IPS-15b (cell line): Measurements from ENCODE around the gene CATSPERZ.

Source experiments
- H3K27me3 ChIP-seq: one replicate; pipeline ENCODE4 v1.6.1; 2013; ENCODE audit warnings: low read length; ENCODE audit not compliant: control insufficient read depth, insufficient read depth
- H3K36me3 ChIP-seq: one replicate; pipeline ENCODE4 v1.6.1; 2013; ENCODE audit warnings: low read length; ENCODE audit not compliant: control insufficient read depth, insufficient read depth
- H3K4me1 ChIP-seq: one replicate; pipeline ENCODE4 v1.6.1; 2013; ENCODE audit warnings: mild to moderate bottlenecking, low read length; ENCODE audit not compliant: control insufficient read depth, insufficient read depth
- H3K4me3 ChIP-seq: one replicate; pipeline ENCODE4 v1.5.1; 2013; ENCODE audit warnings: low read depth, low read length
- H3K9ac ChIP-seq: one replicate; pipeline ENCODE4 v1.6.1; 2013; ENCODE audit warnings: low read depth, mild to moderate bottlenecking, low read length
- H3K9me3 ChIP-seq: one replicate; pipeline ENCODE4 v1.6.1; 2013; ENCODE audit warnings: mild to moderate bottlenecking, low read length; ENCODE audit not compliant: control insufficient read depth, insufficient read depth

The CATSPERZ gene

DNA sequence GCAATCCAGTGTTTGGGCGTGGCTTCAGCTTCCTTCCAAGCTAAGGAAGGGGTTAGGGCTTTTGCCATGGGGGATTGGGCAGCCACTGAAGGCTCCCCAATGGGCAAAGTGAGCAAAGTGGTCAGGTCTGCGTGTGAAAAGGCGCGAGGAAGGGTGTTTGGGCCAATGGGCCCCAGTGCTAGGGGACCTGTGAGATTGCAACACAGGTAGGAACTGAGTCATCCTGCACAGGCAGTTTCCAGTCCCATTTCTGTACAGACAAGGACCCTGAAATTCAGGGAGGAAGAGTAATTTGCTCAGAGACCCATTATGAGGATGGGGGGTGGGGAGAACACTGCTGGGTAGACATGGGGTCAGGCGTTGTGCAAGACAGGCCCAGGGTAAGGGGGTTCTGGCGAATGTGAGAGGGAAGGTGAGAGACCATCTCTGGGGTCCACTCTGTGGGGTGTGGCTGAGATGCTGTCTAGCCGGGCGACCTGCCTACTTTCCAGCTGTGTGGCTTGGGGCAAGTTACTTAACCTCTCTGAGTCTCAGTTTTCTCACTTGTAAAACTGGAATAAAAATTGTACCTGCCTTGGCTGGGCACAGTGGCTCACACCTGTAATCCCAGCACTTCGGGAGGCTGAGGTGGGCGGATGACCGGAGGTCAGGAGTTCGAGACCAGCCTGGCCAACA, 47.2 kb downstream of the CATSPERZ start:
- no peak overlapping the region for H3K4me3 ChIP-seq

DNA sequence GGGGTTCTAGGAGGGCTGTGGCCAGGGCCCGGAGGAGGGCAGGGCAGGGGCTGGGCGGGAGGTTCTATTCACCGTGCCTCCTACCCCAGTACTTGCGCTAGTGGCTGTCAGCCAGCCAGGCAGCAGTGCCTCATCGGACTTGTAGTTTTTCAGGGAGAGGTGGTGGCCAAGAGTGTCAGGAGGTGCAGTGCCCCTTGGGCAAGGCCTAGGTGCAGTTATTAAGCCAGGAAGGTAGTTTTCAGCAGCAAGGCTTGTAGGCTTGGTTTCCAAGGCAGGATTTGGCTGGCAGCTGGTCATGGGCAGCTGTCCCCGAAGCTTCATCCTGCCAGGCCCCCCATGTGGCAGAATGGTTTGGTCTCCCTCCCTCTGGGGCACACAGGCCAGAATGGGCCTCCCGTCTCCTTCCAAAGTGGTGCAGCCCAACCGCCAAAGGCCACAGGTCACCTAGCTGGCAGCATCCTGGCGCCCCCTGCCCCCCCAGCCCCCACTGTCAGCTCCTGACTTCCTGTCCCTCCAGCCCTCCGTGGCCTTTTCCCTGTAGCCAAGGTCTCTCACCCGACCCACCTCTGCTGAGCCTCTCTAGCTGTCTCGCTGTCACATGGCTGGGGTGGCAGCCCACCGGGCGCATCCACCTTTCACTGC, 48.3 kb downstream of the CATSPERZ start:
- Histone ChIP-seq H3K9ac (no peak overlapping the region), H3K27me3 (no peaks in the 10 kb centered on the region), H3K9me3 (no peaks in the 10 kb centered on the region), H3K36me3 (peaks cover 8% of the 10 kb centered on the region), H3K4me3 (no peak overlapping the region), H3K4me1 (peaks cover 1% of the 10 kb centered on the region)

More for the DNA sequence above, 47.2 kb downstream of the CATSPERZ start:
- Histone ChIP-seq H3K9ac (no peak overlapping the region), H3K9me3 (no peaks in the 10 kb centered on the region), H3K27me3 (no peaks in the 10 kb centered on the region), H3K4me1 (peaks cover 2% of the 10 kb centered on the region), H3K36me3 (peaks cover 7% of the 10 kb centered on the region)

DNA sequence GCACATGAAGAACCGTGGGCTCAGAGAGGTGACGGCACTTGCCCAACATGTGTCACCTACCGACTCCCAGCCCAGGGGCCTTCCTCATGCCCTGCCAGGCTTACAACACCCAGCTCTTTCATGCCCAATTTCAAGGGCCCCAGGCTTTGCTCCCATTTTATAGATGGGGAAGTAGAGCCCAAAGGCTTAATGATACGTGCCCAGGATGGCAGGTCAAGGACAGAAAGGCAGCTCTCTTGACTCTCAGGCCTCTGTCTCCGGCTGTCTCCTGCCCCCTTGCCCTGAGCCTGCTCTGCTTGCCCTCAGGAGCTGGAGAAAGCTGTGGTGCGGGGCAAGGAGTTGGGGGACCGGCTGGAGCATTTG, 48.8 kb downstream of the CATSPERZ start:
- H3K27me3 ChIP-seq: no peaks in the 10 kb centered on the region
- peaks cover 10% of the 10 kb centered on the region for H3K36me3 ChIP-seq
- no peaks in the 10 kb centered on the region for H3K9me3 ChIP-seq
- H3K9ac ChIP-seq: no peak overlapping the region
- no peak overlapping the region for H3K4me3 ChIP-seq
- H3K4me1 ChIP-seq: no peaks in the 10 kb centered on the region

DNA sequence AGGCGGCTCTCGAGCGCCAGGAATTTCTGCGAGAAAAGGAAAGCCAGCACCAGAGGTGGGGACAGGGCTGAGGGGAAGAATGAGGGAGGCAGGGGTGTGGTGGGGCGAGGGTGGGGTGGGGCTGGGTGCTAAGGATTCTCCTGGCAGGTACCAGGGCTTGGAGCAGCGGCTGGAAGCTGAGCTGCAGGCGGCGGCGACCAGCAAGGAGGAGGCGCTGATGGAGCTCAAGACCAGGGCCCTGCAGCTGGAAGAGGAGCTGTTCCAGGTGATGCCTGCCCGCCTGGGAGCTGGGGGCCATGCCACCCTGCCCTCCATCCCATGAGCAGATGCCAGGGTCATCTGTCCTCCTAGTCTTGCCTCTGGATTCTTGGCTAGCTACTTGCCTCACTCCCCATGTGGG, 49.2 kb downstream of the CATSPERZ start:
- H3K4me1 ChIP-seq: no peaks in the 10 kb centered on the region
- no peaks in the 10 kb centered on the region for H3K9me3 ChIP-seq
- no peak overlapping the region for H3K4me3 ChIP-seq
- H3K36me3 ChIP-seq: peaks cover 10% of the 10 kb centered on the region
- H3K27me3 ChIP-seq: no peaks in the 10 kb centered on the region
- H3K9ac ChIP-seq: no peak overlapping the region

DNA sequence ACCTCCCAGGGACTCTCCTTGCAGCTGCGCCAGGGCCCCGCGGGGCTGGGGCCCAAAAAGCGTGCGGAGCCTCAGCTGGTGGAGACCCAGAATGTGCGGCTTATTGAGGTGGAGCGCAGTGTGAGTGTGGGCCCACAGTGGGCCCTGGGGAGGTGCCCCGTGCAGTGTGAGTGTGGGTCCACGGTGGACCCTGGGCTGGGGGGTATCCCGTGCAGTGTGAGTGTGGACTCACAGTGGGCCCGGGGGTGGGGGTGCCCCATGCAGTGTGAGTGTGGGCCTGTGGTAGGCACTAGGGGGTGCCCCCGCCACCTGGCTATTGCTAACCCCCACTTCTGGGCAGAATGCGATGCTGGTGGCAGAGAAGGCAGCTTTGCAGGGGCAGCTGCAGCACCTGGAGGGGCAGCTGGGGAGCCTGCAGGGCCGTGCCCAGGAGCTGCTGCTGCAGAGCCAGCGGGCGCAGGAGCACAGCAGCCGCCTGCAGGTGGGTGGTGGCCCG, 51.0 kb downstream of the CATSPERZ start:
- no peaks in the 10 kb centered on the region for H3K27me3 ChIP-seq
- no peak overlapping the region for H3K9ac ChIP-seq

DNA sequence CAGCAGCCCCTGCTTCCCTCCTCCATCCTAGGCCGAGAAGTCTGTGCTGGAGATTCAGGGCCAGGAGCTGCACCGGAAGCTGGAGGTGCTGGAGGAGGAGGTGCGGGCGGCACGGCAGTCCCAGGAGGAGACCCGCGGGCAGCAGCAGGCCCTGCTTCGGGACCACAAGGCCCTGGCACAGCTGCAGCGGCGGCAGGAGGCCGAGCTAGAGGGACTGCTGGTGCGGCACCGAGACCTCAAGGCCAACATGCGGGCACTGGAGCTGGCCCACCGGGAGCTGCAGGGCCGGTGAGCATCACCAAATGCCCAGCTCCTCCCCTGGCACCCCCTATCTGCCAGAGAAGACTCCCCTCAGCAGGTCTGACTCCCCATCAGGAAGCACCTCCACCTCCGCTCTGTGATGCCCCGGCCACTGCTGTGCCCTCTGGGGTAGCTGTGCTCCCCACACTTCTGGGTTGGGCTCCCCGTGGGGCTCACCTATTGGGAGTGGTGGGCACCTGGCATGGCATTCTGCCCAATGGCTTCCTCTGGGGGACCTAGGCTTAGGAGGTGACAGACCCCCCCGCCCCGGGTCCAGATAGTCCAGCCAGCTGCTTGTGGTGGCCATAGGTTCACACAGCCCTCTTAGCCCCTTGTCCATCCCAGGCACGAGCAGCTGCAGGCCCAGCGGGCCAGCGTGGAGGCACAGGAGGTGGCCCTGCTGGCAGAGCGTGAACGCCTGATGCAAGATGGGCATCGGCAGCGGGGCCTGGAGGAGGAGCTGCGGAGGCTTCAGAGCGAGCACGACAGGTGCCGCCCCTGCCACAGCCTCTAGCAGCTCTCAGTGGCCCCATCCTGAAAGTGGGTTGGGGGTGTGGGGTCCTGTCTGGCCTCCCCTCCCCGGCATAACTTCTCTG, 52.2 kb downstream of the CATSPERZ start:
- H3K4me3 ChIP-seq: no peak overlapping the region
- H3K4me1 ChIP-seq: peaks cover 6% of the 10 kb centered on the region
- no peaks in the 10 kb centered on the region for H3K9me3 ChIP-seq
- H3K36me3 ChIP-seq: peaks cover 3% of the 10 kb centered on the region
- H3K27me3 ChIP-seq: no peaks in the 10 kb centered on the region
- H3K9ac ChIP-seq: no peak overlapping the region

More for the DNA sequence above, 51.0 kb downstream of the CATSPERZ start:
- Histone ChIP-seq H3K36me3 (peaks cover 6% of the 10 kb centered on the region), H3K9me3 (no peaks in the 10 kb centered on the region), H3K4me3 (no peak overlapping the region), H3K4me1 (peaks cover 3% of the 10 kb centered on the region)

DNA sequence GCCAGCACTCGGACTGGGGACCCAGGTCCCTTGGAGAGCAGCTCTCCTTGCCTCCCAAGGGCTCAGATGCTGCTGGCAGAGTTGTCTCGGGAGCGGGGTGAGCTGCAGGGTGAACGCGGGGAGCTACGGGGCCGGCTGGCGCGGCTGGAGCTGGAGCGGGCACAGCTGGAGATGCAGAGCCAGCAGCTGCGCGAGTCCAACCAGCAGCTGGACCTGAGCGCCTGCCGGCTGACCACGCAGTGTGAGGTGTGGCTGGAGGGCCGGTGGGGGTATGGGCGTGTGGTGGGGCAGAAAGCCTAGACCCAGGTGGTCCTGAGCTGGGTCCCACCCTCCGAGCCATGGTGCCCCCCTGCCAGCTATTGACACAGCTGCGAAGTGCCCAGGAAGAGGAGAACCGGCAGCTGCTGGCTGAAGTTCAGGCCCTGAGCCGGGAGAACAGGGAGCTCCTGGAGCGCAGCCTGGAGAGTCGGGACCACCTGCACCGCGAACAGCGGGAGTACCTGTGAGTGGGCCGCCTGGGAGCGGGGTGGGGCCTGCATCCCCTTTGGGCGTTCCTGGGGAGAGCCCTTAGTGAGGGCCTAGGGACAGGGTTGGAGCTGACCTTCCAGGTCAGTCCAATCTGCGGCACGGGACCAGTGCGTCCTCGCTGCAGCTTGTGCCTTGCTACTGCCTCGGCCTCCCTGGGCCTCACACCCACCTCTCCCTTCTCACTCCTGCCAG, 53.0 kb downstream of the CATSPERZ start:
- H3K9ac ChIP-seq: no peak overlapping the region
- H3K9me3 ChIP-seq: no peaks in the 10 kb centered on the region
- H3K4me1 ChIP-seq: peaks cover 6% of the 10 kb centered on the region
- H3K27me3 ChIP-seq: no peaks in the 10 kb centered on the region
- H3K36me3 ChIP-seq: peaks cover 3% of the 10 kb centered on the region
- H3K4me3 ChIP-seq: no peak overlapping the region

DNA sequence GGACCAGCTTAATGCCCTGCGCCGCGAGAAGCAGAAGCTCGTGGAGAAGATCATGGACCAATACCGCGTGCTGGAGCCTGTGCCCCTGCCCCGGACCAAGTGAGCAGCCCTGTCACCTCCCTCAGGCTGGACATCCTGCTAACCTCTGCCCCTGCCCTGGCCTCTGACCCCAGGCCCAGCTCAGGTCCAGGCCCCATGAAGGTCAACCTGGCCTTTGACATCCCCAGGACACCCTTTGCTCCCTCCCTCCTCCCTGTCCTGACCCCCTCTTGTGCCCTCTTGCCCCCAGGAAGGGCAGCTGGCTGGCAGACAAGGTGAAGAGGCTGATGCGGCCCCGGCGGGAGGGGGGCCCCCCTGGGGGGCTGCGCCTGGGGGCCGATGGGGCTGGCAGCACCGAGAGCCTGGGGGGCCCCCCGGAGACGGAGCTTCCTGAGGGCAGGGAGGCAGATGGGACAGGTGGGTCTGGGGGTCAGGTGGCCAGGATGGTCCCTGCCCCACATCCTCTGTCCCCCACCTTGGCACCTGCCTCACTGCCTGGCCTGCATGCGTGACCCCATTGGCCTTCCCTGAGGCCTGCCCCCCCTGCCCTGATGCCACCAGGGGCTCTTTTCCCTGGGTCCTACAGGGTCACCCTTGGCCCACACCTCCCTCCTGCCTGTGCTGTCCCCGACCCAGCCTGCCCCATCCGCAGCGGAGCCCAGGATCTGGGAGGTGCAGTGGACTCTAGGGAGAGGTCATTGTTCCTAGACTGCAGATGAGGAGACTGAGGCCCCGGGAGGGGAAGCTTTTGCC, 53.8 kb downstream of the CATSPERZ start:
- Histone ChIP-seq H3K4me1 (peaks cover 6% of the 10 kb centered on the region), H3K27me3 (no peaks in the 10 kb centered on the region), H3K9me3 (no peaks in the 10 kb centered on the region), H3K4me3 (no peak overlapping the region), H3K9ac (no peak overlapping the region), H3K36me3 (peaks cover 3% of the 10 kb centered on the region)
